Hypothalamus (tissue), 51 donors: ENCODE data around the gene FMO3.

Source experiments
- DNase-seq, 51 donors: peaks; one replicate each; lab custom pipeline; 2025; lab: John Stamatoyannopoulos, UW

Gene FMO3

GRCh38 chr1:171090604-171091003, at the start of gene FMO3:
FMO3 (plus strand) TSS chr1:171090905; CDS start chr1:171092659, 1,754 bp downstream.
- no peak for DNase-seq

DNA sequence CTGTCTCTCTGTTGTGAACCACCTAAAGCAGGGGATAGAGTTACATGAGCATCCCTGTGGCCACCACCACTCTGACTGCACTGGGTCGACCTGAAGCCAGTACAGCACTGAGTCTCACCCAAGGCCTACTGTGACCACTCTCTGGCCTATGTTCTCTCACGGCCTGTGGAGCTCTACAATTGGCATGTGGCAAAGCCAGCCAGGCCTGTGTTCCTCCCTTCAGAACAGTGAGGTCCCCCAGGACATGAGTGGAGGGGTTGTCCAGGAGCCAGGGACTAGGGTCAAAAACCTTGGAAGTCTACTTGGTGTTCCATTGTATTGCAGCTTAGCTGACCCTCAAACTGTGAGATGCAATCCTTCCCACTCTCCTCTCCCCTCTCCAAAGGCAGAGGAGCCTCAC, 42.7 kb upstream of the FMO3 start:
- DNase-seq = no peak

DNA sequence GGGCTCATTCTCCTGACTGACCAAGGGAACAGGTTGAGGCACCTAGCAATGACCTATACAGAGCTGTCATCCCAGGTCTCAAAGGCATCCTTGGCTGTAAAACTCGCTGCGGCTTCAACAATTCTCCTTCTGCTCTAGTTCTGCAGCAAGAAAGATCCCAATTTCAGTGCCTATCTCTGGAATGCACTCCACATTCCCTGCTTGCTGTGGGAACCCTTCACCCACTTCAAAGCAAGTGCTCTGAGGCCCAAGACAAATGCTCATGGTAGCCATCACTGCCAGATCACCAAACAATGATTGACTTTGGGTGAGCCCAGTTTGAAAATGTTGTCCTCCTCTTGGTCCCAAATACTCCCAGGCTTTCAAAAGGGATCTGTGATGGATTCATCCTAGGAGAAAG, 37.7 kb upstream of the FMO3 start:
- no peak for DNase-seq

DNA sequence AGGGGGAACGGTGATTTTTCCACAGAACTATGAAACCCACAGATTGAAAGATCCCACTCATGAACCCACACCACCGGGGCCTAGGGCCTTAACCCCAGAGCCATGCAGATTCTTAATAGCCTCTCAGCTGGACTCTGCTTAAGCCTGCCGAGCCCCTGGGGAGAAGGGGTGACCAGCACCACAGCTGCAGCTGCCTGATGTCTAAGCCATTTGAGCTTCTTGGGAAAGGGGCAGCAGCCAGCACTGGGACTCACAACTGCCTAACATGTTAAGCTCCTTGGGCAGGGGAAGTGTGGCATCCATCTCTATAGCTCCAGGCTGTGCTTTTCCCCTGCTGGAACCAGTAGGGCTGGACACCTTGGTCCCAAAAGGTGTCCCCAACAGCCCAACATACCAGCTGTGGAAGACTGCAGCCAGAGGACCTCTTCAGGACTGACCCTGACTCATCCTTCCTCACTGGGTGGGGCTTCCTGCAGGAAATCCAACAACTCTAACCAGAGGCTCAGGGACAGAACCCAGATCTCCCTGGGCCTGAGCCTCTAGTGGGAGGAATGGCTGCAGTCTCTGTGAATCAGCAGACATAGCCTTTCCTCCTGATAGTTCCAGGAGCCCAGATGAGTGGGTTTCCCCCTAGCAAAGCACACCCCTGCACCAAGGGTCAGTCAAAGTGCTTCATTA, 34.6 kb upstream of the FMO3 start:
- no peak for DNase-seq

DNA sequence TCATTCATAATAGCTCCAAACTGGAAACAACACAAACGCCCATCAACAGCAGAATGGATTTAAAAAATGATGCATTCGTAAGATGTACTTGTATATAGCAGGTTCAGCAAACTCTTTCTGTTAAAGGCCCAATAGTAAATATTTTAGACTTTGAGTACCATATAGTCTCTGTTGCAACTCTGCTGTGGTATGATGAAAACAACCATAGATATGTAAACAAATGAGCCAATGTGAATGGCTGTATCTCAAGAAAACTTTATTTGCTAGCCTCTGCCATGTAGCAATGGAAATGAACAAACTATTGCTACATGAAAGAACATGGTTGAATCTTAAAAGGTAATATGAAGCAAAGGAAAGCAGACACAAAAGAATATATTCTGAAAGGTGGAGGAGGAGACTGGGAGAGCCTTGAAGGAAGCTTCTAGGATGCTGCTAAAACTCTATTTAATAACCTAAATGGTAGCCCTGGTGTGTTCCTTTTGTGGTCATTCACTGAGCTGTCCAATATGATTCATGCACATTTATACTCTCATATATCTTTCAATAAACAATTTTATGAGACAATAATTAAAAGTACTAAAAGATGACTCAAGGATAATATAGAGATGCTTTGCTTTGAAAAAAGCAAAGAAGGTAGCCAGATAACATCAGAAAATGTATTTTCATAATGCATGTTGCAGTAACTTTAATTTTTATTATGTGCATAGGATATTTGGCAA, 29.1 kb upstream of the FMO3 start:
- no peak for DNase-seq

DNA sequence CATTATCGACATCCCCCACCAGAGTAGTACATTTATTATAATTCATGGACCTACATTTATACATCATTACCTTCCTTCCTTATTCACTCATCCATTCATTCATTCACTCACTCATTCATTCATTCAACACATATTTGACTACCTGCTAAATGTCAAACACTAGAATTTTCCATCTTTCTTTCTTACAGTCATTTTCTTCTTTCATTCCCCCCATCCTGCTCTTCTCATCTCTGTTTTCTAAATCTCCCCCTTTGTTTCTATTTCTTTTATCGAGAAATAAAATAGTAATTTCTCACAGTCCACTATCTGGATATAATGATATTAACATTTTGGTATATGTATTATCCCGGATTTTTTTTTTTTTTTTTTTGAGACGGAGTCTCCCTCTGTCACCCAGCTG, 27.8 kb upstream of the FMO3 start:
- no peak for DNase-seq

GRCh38 chr1:171075041-171075440, 15.7 kb upstream of the FMO3 start:
- DNase-seq = no peak

DNA sequence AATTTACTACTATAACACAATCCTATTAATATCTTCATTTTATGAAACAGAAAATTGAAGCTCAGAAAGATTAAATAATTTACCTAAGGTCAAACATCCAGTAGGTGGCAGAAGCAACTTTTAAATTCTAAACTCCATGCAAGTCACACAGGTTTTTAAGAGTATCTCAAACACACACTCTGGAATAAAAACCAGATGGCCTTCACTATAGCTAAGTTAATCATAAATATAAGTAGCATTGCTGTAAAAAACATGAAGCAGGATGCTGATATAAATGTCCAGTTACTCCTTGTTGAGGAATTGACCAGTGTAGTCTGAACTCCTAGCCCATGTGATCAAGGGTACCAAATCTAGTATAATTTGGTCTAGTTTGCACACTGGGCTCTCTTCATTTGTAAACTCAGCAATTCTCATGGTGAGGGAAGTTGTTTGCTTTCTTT, 9.4 kb upstream of the FMO3 start:
- peak in 2 of 51 donors; percentile 14 to 76 for DNase-seq

DNA sequence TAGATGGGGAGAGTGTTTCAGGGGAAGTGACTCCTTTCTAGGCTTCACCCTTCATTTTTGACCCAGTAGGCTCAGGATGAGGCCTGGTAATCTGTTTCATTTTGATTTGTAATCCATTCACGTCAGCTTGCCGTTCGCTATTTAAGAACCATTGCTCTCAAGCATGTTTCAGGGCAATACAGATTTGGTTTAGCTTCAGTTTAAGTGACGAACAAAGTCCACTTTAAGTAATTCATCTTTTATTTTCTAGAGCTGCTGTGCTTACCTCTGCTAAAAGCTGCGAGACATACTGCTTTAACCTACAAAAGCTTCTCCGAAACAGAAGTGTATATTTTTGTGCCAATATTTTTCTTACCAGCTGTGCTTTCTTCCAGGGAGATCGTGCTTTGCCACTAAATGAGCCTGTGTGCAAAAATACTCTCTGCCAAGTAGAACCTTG, 8.9 kb upstream of the FMO3 start:
- peak in 10 of 51 donors; percentile 0 to 26 (median 8) for DNase-seq

GRCh38 chr1:171082606-171083005, 8.1 kb upstream of the FMO3 start:
- DNase-seq = no peak

DNA sequence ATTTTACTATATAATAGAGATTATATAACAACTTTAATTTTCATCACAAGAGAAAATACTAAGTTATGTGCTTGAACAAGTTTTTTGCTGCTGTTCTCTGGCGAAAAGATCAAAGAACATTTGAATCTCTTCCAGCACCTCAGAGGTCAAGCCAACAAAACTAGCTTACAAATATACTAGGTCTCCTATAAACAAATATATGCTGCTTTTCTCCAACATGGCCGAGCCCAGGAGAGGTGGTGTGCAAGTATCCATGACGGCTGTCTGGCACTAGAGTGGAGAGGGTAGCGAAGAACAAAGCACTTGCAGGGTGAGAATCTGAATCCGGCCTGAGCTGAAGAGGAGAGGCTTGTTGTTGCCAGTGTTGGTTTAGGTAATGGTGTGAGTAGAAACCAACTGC, 7.5 kb upstream of the FMO3 start:
- no peak for DNase-seq

- DNase-seq = no peak
These were observed 6.6 kb upstream of the FMO3 start for GRCh38 chr1:171084091-171084490.

GRCh38 chr1:171084870-171085269, 5.8 kb upstream of the FMO3 start:
- DNase-seq = no peak

- DNase-seq = no peak
These were observed 2.8 kb upstream of the FMO3 start for GRCh38 chr1:171087896-171088295.

DNA sequence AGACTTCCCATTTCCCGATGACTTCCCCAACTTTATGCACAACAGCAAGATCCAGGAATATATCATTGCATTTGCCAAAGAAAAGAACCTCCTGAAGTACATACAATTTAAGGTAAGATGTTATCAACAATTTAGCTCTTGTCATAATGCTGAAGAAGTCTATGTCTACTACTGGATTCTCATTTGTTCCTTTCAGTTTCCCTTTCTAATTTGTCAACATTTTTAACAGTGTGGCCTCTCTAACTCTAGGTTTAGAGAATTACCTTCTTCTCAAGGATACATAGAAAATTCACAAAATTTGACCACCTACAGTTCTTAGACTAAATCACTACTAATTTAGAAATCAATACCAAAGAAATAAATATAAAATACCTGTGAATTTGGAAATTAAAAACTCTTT, 13.2 kb downstream of the FMO3 start:
- no peak for DNase-seq

- DNase-seq = no peak
These were observed 16.7 kb downstream of the FMO3 start for GRCh38 chr1:171107262-171107940.

DNA sequence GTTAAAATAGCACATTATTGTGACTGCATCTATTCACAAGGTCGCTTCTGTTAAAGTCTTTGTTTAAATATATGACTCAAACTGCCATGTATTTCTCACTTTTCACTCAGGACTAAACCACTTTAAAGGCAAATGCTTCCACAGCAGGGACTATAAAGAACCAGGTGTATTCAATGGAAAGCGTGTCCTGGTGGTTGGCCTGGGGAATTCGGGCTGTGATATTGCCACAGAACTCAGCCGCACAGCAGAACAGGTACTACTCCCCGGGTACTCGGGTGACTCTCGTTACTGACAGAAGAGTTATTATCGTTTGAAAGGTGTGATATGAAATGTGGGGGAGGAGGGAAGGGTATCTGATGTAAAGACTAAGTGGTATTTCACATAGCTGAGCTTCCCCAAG, 17.3 kb downstream of the FMO3 start:
- DNase-seq = no peak

- no peak for DNase-seq
These were observed 19.3 kb downstream of the FMO3 start for GRCh38 chr1:171109966-171110365.

- DNase-seq = no peak
These were observed 20.1 kb downstream of the FMO3 start for GRCh38 chr1:171110621-171111326.

GRCh38 chr1:171112119-171112518, 21.4 kb downstream of the FMO3 start:
- DNase-seq = no peak

GRCh38 chr1:171113382-171113781, 22.7 kb downstream of the FMO3 start:
- no peak for DNase-seq
